Measurements from ENCODE around the gene SNX9.

DNA sequence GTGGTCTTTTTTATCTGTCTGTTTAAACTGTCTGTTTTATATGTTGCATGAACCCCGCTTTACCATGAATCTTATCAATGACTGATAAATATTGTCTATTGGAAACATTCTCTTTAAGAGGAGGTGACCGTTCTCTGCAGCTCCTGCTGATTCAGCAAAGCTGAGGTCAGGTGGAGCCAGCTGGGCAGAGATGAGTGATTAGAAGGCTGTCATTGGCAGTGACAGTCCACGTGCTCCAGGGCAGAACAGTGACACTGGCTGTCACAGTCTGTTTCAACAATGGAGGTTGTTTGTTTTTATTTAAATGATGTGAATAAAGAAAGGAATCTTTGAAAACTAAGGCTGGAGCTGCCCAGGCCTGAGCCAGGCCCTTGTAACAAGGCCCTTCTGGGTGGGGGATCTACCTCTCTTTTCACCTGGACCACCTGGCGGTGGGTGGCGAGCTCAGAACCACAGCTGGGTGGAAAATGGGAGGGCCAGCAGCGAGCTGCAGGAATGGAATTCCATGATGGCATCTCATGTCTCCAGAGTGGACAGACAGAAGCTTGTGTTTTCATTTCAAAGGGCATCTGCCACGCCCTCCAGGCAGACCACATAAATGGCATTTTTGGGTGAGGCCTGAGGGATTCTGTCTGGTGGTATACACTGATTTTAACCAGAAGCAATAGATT lies 171.2 kb downstream of the SNX9 start:
- TF ChIP-seq, protein P1, sequence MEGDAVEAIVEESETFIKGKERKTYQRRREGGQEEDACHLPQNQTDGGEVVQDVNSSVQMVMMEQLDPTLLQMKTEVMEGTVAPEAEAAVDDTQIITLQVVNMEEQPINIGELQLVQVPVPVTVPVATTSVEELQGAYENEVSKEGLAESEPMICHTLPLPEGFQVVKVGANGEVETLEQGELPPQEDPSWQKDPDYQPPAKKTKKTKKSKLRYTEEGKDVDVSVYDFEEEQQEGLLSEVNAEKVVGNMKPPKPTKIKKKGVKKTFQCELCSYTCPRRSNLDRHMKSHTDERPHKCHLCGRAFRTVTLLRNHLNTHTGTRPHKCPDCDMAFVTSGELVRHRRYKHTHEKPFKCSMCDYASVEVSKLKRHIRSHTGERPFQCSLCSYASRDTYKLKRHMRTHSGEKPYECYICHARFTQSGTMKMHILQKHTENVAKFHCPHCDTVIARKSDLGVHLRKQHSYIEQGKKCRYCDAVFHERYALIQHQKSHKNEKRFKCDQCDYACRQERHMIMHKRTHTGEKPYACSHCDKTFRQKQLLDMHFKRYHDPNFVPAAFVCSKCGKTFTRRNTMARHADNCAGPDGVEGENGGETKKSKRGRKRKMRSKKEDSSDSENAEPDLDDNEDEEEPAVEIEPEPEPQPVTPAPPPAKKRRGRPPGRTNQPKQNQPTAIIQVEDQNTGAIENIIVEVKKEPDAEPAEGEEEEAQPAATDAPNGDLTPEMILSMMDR (tag by site-specific recombination; IDR thresholded peaks at IDR 0.05) = no peak
- TF ChIP-seq ZNF354C (tag by site-specific recombination; IDR thresholded peaks at IDR 0.05; ENCODE audit: borderline replicate concordance, low read depth) (no peak), ZBTB8A (tag by site-specific recombination; IDR thresholded peaks at IDR 0.05) (no peak), YY1 (tag by site-specific recombination; IDR thresholded peaks at IDR 0.05) (no peak), ZNF416 (tag by site-specific recombination; IDR thresholded peaks at IDR 0.05) (no peak), ZNF24 (tag by site-specific recombination; IDR thresholded peaks at IDR 0.05) (no peak), ZNF510 (tag by site-specific recombination; IDR thresholded peaks at IDR 0.05; ENCODE audit: insufficient replicate concordance) (no peak), ZNF660 (tag by site-specific recombination; IDR thresholded peaks at IDR 0.05) (no peak), ZNF549 (tag by site-specific recombination; IDR thresholded peaks at IDR 0.05) (no peak)

All from HEK293 (cell line).